Brain microvascular endothelial cell (primary cell): Measurements from ENCODE around the gene MGMT.

Source experiments
- DNase-seq: peaks from one replicate; pipeline ENCODE4 v3.0.0-alpha.2; 2020
- H3K27ac ChIP-seq: fragments of 250-450 bp; sonication (Bioruptor Pico); 2 replicates; pipeline ENCODE4 v1.5.1; 2020; ENCODE audit warnings: mild to moderate bottlenecking, moderate library complexity
- H3K27me3 ChIP-seq: fragments of 250-450 bp; sonication (Bioruptor Pico); replicated peaks from 2 replicates; pipeline ENCODE4 v1.5.1; 2020; ENCODE audit warnings: mild to moderate bottlenecking
- H3K36me3 ChIP-seq: fragments of 250-450 bp; sonication (Bioruptor Pico); replicated peaks from 2 replicates; pipeline ENCODE4 v1.5.1; 2020; ENCODE audit warnings: mild to moderate bottlenecking
- H3K4me3 ChIP-seq: 2 replicates; pipeline ENCODE4 v1.5.1; 2011; ENCODE audit warnings: low read depth, mild to moderate bottlenecking, control low read depth, low read length, moderate library complexity
- in situ Hi-C: cut with HindIII; loops from 2 replicates; pipeline ENCODE4 v1.10.0; 2017; ENCODE audit warnings: low sequenced_read_pairs, low pct_ligation_motif_present
- TF ChIP-seq, protein P1 (sequence below): IDR thresholded peaks from 2 replicates; pipeline ENCODE4 v1.5.1; 2011; ENCODE audit warnings: low read depth, mild to moderate bottlenecking, moderate library complexity, low read length, control low read depth, inconsistent platforms; ENCODE audit errors: missing control alignments

Gene MGMT

DNA sequence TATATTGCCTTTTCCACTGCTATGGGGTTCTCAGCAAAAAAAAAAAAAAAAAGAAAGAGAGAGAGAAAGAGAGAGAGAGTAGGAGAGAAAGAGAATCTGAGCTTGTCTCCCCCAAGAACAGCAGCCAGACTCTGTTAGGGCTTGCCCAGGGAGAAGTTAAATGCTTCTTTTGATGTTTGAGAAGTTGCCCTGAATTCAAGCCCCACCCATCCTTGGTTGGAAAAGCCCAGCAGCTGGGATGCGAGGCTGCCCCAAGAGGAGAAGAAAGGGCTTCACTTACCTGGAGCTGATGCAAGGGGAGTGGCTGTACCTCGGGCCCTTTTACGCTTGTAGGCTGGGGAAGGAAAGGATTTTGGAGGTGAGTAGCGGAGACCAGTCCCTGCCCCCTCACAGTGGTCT is 20.9 kb upstream of the MGMT start:
- Histone ChIP-seq H3K36me3 (no peaks in the 10 kb centered on the region), H3K27ac (no peak overlapping the region), H3K4me3 (no peak overlapping the region), H3K27me3 (no peaks in the 10 kb centered on the region)
- TF ChIP-seq, protein P1, sequence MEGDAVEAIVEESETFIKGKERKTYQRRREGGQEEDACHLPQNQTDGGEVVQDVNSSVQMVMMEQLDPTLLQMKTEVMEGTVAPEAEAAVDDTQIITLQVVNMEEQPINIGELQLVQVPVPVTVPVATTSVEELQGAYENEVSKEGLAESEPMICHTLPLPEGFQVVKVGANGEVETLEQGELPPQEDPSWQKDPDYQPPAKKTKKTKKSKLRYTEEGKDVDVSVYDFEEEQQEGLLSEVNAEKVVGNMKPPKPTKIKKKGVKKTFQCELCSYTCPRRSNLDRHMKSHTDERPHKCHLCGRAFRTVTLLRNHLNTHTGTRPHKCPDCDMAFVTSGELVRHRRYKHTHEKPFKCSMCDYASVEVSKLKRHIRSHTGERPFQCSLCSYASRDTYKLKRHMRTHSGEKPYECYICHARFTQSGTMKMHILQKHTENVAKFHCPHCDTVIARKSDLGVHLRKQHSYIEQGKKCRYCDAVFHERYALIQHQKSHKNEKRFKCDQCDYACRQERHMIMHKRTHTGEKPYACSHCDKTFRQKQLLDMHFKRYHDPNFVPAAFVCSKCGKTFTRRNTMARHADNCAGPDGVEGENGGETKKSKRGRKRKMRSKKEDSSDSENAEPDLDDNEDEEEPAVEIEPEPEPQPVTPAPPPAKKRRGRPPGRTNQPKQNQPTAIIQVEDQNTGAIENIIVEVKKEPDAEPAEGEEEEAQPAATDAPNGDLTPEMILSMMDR, result no peak
- in situ Hi-C loops, result no loop called here
- no peak for DNase-seq

- Histone ChIP-seq H3K27me3 (no peaks in the 10 kb centered on the region), H3K4me3 (no peak overlapping the region), H3K27ac (no peak overlapping the region), H3K36me3 (no peaks in the 10 kb centered on the region)
- no peak for DNase-seq
- TF ChIP-seq, protein P1, result no peak
- in situ Hi-C loops, result no loop called here
Measured at GRCh38 chr10:129447486-129447885, 19.6 kb upstream of the MGMT start.

DNA sequence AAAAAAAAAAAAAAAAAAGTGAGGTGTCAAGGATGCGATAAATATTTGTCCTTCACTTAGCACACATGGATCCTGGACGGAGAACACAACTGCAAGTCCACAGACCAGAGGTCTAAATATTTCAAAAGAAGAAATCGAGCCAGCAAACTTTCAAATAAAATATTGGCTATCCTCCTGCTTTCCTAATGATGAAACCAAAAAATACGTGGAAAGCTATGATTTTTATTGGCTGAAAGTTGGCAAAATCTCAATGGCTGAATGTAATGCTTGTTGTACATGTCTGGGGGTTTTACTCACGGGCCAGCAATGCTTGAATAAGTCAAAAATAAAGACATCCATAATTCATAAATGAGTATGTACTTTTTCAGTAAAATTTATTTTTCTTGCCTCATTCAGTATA is 19.0 kb upstream of the MGMT start:
- in situ Hi-C loops, result no loop called here
- Histone ChIP-seq H3K27ac (no peak overlapping the region), H3K4me3 (no peak overlapping the region), H3K27me3 (no peaks in the 10 kb centered on the region), H3K36me3 (no peaks in the 10 kb centered on the region)
- no peak for DNase-seq
- TF ChIP-seq, protein P1, result no peak

DNA sequence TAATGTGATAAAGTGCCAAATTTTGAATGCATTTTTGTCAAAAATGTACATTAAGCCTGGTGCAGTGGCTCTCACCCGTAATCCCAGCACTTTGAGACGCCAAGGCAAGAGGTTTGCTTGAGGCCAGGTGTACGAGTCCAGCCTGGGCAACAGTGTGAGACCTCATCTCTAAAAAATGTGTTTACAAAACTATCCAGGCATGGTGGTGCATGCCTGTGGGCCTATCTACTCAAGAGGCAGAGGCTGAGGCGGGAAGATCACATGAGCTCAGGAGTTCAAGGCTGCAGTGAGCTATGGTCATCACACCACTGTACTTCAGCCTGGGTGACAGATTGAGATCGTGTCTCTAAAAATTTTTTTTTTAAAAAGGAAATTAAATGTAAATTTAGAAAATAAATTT is 18.5 kb upstream of the MGMT start:
- H3K36me3 ChIP-seq, result no peaks in the 10 kb centered on the region
- H3K4me3 ChIP-seq, result no peak overlapping the region
- in situ Hi-C loops, result no loop called here
- no peaks in the 10 kb centered on the region for H3K27me3 ChIP-seq
- no peak overlapping the region for H3K27ac ChIP-seq
- no peak for DNase-seq
- TF ChIP-seq, protein P1, result no peak

- in situ Hi-C loops, result no loop called here
- H3K36me3 ChIP-seq, result no peaks in the 10 kb centered on the region
- H3K4me3 ChIP-seq, result no peak overlapping the region
- DNase-seq, result no peak
- TF ChIP-seq, protein P1, result no peak
- no peak overlapping the region for H3K27ac ChIP-seq
- H3K27me3 ChIP-seq, result no peaks in the 10 kb centered on the region
Measured at GRCh38 chr10:129449893-129450292, 17.1 kb upstream of the MGMT start.

DNA sequence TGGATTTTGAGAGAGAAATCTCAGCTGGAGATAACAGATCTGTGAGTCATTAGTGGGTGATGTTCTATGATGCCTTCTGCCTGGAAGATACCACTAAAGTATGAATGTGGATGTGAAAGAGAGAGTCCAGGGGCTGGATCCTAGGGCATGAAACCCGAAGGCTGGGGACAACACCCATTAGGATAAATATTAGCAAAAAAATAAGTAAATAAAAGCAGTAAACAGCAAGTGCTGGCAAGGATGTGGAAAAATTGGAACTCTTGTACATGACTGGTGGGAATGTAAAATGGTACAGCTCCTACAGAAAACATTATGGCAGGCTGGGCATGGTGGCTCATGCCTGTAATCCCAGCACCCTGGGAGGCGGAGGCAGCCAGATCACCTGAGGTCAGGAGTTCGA is 16.6 kb upstream of the MGMT start:
- no peak for DNase-seq
- H3K27me3 ChIP-seq, result no peaks in the 10 kb centered on the region

More for the DNA sequence above, 16.6 kb upstream of the MGMT start:
- in situ Hi-C loops, result no loop called here
- Histone ChIP-seq H3K4me3 (no peak overlapping the region), H3K36me3 (no peaks in the 10 kb centered on the region), H3K27ac (no peak overlapping the region)
- TF ChIP-seq, protein P1, result no peak
